CD4-positive, alpha-beta T cell treated with Interleukin-6 for 4 hours (primary cell): ENCODE results near the gene SLC2A13.

Source experiments
- DNase-seq: peaks from one replicate; pipeline ENCODE4 v3.0.0-alpha.2; 2020; ENCODE audit warnings: mixed read lengths

Gene SLC2A13

GRCh38 chr12:39723831-39724230 is 382.1 kb downstream of the SLC2A13 start:
- DNase-seq, result no peak

DNA sequence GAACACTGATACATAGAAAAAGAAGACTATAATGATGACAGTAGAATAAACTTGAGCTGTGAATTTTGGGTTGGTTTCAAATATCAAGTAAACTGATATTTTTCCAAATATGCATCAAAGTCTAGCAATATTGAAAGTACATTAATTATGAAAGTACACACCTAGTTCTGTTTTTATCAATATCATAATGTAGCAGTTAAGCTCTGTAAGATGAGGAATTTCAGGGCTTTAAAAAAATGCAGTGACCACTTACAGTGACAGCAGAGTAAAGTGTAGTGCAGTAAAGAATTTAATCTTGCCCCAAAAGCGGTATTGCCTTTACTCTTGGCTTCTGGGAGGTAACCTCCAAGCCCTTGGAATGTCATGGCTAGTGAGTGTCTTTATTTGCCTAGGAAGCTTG is 383.4 kb downstream of the SLC2A13 start:
- no peak for DNase-seq

- DNase-seq, result no peak
Measured at GRCh38 chr12:39713552-39713951, 392.3 kb downstream of the SLC2A13 start.

GRCh38 chr12:39712334-39712733 is 393.5 kb downstream of the SLC2A13 start:
- no peak for DNase-seq
